ENCODE results near the gene CACNA1G. TPM values are rescaled to one million over a fixed set of nuclear protein-coding genes. Genes with fewer than 3 reads are reported as not detected.

Gene CACNA1G
- total RNA-seq, 1 donor: under 0.01 TPM

GRCh38 chr17:50514936-50515702, 45.4 kb upstream of the CACNA1G start:
- H3K27me3 ChIP-seq (ENCODE audit: insufficient read depth, low read length): no peaks in the 10 kb centered on the region
- no peaks in the 10 kb centered on the region for H3K9me3 ChIP-seq (ENCODE audit: low read depth, low read length)
- no peak for TF ChIP-seq CTCF (IDR thresholded peaks at IDR 0.05; ENCODE audit: extremely low read depth, low read depth, low read length)
- peaks cover 24% of the 10 kb centered on the region for H3K4me1 ChIP-seq (ENCODE audit: insufficient read depth, low read length)
- no peaks in the 10 kb centered on the region for H4K20me1 ChIP-seq (ENCODE audit: insufficient read depth, low read length)
- no peak overlapping the region for H3K4me3 ChIP-seq (ENCODE audit: insufficient read depth, low read length)
- no peaks in the 10 kb centered on the region for H3K36me3 ChIP-seq (ENCODE audit: insufficient read depth, low read length)
- peak overlapping the region; percentile 43 for H3K4me2 ChIP-seq (ENCODE audit: insufficient read depth, low read length)
- H3K79me2 ChIP-seq (ENCODE audit: insufficient read depth, low read length): no peaks in the 10 kb centered on the region
- H3K27ac ChIP-seq (ENCODE audit: low read depth, low read length): no peak overlapping the region
- DNase-seq (ENCODE audit: insufficient read length, low spot score, missing footprints): peak; percentile 83
- peak overlapping the region; percentile 60 for H2AFZ ChIP-seq (ENCODE audit: low read length)

DNA sequence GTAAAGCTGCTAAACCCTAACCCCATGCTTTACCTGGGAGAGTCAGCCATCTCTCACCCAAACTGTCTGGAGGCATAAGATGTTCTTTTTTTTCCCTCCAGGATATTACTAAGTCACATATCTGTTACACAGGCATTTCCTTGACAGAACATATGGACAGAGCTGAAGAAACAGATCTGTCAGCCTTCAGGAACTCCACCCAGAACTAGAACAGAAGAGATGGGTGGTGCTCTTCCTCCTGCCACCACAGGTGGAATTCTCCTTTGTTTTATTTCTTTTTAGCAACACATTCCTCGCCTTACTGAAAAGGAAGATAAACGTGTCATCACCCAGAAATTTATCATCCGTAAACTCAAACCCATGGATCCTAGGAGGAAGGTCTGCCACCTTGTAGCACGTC, 43.5 kb upstream of the CACNA1G start:
- no peak for TF ChIP-seq CTCF (IDR thresholded peaks at IDR 0.05; ENCODE audit: extremely low read depth, low read depth, low read length)
- H3K9me3 ChIP-seq (ENCODE audit: low read depth, low read length): no peaks in the 10 kb centered on the region

GRCh38 chr17:50517504-50518383, 42.8 kb upstream of the CACNA1G start:
- no peaks in the 10 kb centered on the region for H3K27me3 ChIP-seq (ENCODE audit: insufficient read depth, low read length)
- no peaks in the 10 kb centered on the region for H3K79me2 ChIP-seq (ENCODE audit: insufficient read depth, low read length)
- no peaks in the 10 kb centered on the region for H3K36me3 ChIP-seq (ENCODE audit: insufficient read depth, low read length)
- H3K4me2 ChIP-seq (ENCODE audit: insufficient read depth, low read length): no peak overlapping the region
- H3K4me3 ChIP-seq (ENCODE audit: insufficient read depth, low read length): no peak overlapping the region
- peak; percentile 23 for DNase-seq (ENCODE audit: insufficient read length, low spot score, missing footprints)
- H3K4me1 ChIP-seq (ENCODE audit: insufficient read depth, low read length): peaks cover 14% of the 10 kb centered on the region
- no peaks in the 10 kb centered on the region for H4K20me1 ChIP-seq (ENCODE audit: insufficient read depth, low read length)
- TF ChIP-seq CTCF (IDR thresholded peaks at IDR 0.05; ENCODE audit: extremely low read depth, low read depth, low read length): no peak
- H3K27ac ChIP-seq (ENCODE audit: low read depth, low read length): no peak overlapping the region
- no peak overlapping the region for H2AFZ ChIP-seq (ENCODE audit: low read length)
- no peaks in the 10 kb centered on the region for H3K9me3 ChIP-seq (ENCODE audit: low read depth, low read length)

More for the DNA sequence above, 43.5 kb upstream of the CACNA1G start:
- DNase-seq (ENCODE audit: insufficient read length, low spot score, missing footprints): peak; percentile 15
- Histone ChIP-seq H3K4me3 (ENCODE audit: insufficient read depth, low read length) (no peak overlapping the region), H4K20me1 (ENCODE audit: insufficient read depth, low read length) (no peaks in the 10 kb centered on the region), H3K27me3 (ENCODE audit: insufficient read depth, low read length) (no peaks in the 10 kb centered on the region), H3K27ac (ENCODE audit: low read depth, low read length) (no peak overlapping the region), H3K36me3 (ENCODE audit: insufficient read depth, low read length) (no peaks in the 10 kb centered on the region), H3K79me2 (ENCODE audit: insufficient read depth, low read length) (no peaks in the 10 kb centered on the region), H3K4me1 (ENCODE audit: insufficient read depth, low read length) (peaks cover 14% of the 10 kb centered on the region), H3K4me2 (ENCODE audit: insufficient read depth, low read length) (no peak overlapping the region), H2AFZ (ENCODE audit: low read length) (no peak overlapping the region)
